Liver (tissue), 9 donors: ENCODE data around the gene ARPC5. TPM values are rescaled to one million over a fixed set of nuclear protein-coding genes. Genes with fewer than 3 reads are reported as not detected.

Experiments
- DNase-seq: peaks from one replicate; pipeline ENCODE4 v3.0.0-alpha.2; 2017; ENCODE audit warnings: low spot score
- H3K27ac ChIP-seq, 2 donors: one replicate each; pipeline ENCODE4 v1.7.0; 2013; ENCODE audit warnings: inconsistent platforms in 2 of 2, low read length in 2 of 2, control low read depth in 1 of 2, low read depth in 1 of 2, mild to moderate bottlenecking in 1 of 2
- H3K27me3 ChIP-seq, 4 donors: one replicate each; pipeline versions ENCODE4 v1.6.1 to v1.7.0; 2013; ENCODE audit warnings: low read length in 3 of 4, inconsistent platforms in 1 of 4, mild to moderate bottlenecking in 1 of 4, moderate library complexity in 1 of 4; ENCODE audit not compliant: control insufficient read depth in 4 of 4, insufficient read depth in 4 of 4
- H3K36me3 ChIP-seq, 4 donors: one replicate each; pipeline versions ENCODE4 v1.6.1 to v1.7.0; 2013; ENCODE audit warnings: low read length in 3 of 4, mild to moderate bottlenecking in 3 of 4, low read depth in 1 of 4, moderate library complexity in 1 of 4; ENCODE audit not compliant: control insufficient read depth in 4 of 4, insufficient read depth in 3 of 4
- H3K4me1 ChIP-seq, 4 donors: one replicate each; pipeline versions ENCODE4 v1.6.1 to v1.7.0; 2013; ENCODE audit warnings: low read length in 3 of 4, mild to moderate bottlenecking in 3 of 4, moderate library complexity in 1 of 4; ENCODE audit not compliant: control insufficient read depth in 4 of 4, insufficient read depth in 4 of 4
- H3K4me3 ChIP-seq, 3 donors: one replicate each; pipeline versions ENCODE4 v1.6.1 to v1.7.0; 2013; ENCODE audit warnings: low read length in 3 of 3, control low read depth in 1 of 3, low read depth in 1 of 3, mild to moderate bottlenecking in 1 of 3
- H3K9ac ChIP-seq, 2 donors: one replicate each; pipeline ENCODE4 v1.7.0; 2013; ENCODE audit warnings: low read length in 2 of 2, mild to moderate bottlenecking in 2 of 2, moderate library complexity in 2 of 2, control low read depth in 1 of 2, low read depth in 1 of 2
- H3K9me3 ChIP-seq, 4 donors: one replicate each; pipeline versions ENCODE4 v1.6.1 to v1.7.0; 2013; ENCODE audit warnings: low read length in 3 of 4; ENCODE audit not compliant: control insufficient read depth in 4 of 4
- FOXA1 ChIP-seq: IDR thresholded peaks from 2 replicates; pipeline ENCODE4 v1.6.1; 2016; ENCODE audit warnings: antibody characterized with exemption
- FOXA2 ChIP-seq: IDR thresholded peaks from 2 replicates; pipeline ENCODE4 v1.6.1; 2016; ENCODE audit warnings: antibody characterized with exemption
- GABPA ChIP-seq, 2 donors: IDR thresholded peaks in 1 of 2; conservative IDR thresholded peaks in 1 of 2; 2 replicates each; pipeline ENCODE4 v1.6.1; 2016; ENCODE audit warnings: antibody characterized with exemption in 2 of 2, mild to moderate bottlenecking in 1 of 2, moderate library complexity in 1 of 2
- HNF4A ChIP-seq, 2 donors: conservative IDR thresholded peaks; 2 replicates each; pipeline ENCODE4 v1.6.1; 2016; ENCODE audit warnings: antibody characterized with exemption in 2 of 2, mild to moderate bottlenecking in 2 of 2
- HNF4G ChIP-seq: IDR thresholded peaks from 2 replicates; pipeline ENCODE4 v1.6.1; 2016; ENCODE audit warnings: antibody characterized with exemption
- JUND ChIP-seq, 2 donors: IDR thresholded peaks; 2 replicates each; pipeline ENCODE4 v1.6.1; 2016; ENCODE audit warnings: antibody characterized with exemption in 2 of 2
- RAD21 ChIP-seq, 2 donors: IDR thresholded peaks; 2 replicates each; pipeline ENCODE4 v1.6.1; 2016; ENCODE audit warnings: antibody characterized with exemption in 2 of 2, mild to moderate bottlenecking in 2 of 2
- RXRA ChIP-seq, 2 donors: IDR thresholded peaks; 2 replicates each; pipeline ENCODE4 v1.6.1; 2017 to 2018; ENCODE audit warnings: antibody characterized with exemption in 2 of 2, mild to moderate bottlenecking in 1 of 2
- TAF1 ChIP-seq: conservative IDR thresholded peaks from 2 replicates; pipeline ENCODE4 v1.6.1; 2016; ENCODE audit warnings: antibody characterized with exemption, mild to moderate bottlenecking
- WGBS: extraction: QIAGEN DNeasy Blood & Tissue Kit; methylation state at CpG from one replicate; pipeline ENCODE4 v1.1.7; 2013; 5-methylcytosine and 5-hydroxymethylcytosine counted together
- polyA plus RNA-seq, 2 donors: library from polyadenylated mRNA; stranded (reverse) in 1 of 2; unstranded in 1 of 2; fragments of 200-250 nt in 1 of 2; fragments of >200 nt in 1 of 2; fragmentation: Nextera tagmentation in 1 of 2; extraction: Ambion mirVana in 1 of 2; gene quantifications; one replicate each; pipeline versions ENCODE4 v1.2.1 to v1.2.3, GENCODE V29; 2013 to 2015
- total RNA-seq, 2 donors: library from RNA; depleted of rRNA; stranded (reverse); fragments of >200 nt; gene quantifications; one replicate each; pipeline ENCODE4 v1.2.3, GENCODE V29; 2014
- TF ChIP-seq, protein P1 (sequence below): fragments of 150-350 bp; IDR thresholded peaks from 2 replicates; pipeline ENCODE4 v1.5.1; 2017; ENCODE audit warnings: improper control_type of control experiment, low read depth, low read length; ENCODE audit not compliant: missing input control
- TF ChIP-seq, protein P2 (sequence below): IDR thresholded peaks from 2 replicates; pipeline ENCODE4 v1.6.1; 2016; ENCODE audit warnings: antibody characterized with exemption
- TF ChIP-seq, protein P3 (sequence below): IDR thresholded peaks from 2 replicates; pipeline ENCODE4 v1.6.1; 2016; ENCODE audit warnings: antibody characterized with exemption
- TF ChIP-seq, protein P4 (sequence below): IDR thresholded peaks from 2 replicates; pipeline ENCODE4 v1.6.1; 2016; ENCODE audit warnings: antibody characterized with exemption, mild to moderate bottlenecking
- donor health status: healthy.
- donor health status: healthy.
- donor health status: healthy.
- donor health status: healthy.
- donor health status: healthy.

The ARPC5 gene
- total and polyA plus RNA-seq, 4 donors: 34.9 to 67.0 (median 54.3) TPM

DNA sequence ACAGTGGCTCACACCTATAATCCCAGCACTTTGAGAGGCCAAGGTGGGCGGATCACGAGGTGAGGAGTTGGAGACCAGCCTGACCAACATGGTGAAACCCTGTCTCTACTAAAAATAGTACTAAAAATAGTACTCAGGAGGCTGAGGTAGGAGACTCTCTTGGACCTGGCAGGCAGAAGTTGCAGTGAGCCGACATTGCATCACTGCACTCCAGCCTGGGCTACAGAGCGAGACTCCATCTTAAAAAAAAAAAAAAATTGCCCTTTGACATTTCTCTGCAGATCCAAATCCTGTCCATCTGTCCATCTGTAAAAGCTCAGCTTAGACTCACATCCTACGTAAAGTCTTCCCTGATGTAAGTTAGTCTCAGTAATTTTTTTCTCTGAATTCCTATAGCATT, 39.1 kb downstream of the ARPC5 start:
- no peaks in the 10 kb centered on the region for H3K36me3 ChIP-seq
- TF ChIP-seq, protein P1, sequence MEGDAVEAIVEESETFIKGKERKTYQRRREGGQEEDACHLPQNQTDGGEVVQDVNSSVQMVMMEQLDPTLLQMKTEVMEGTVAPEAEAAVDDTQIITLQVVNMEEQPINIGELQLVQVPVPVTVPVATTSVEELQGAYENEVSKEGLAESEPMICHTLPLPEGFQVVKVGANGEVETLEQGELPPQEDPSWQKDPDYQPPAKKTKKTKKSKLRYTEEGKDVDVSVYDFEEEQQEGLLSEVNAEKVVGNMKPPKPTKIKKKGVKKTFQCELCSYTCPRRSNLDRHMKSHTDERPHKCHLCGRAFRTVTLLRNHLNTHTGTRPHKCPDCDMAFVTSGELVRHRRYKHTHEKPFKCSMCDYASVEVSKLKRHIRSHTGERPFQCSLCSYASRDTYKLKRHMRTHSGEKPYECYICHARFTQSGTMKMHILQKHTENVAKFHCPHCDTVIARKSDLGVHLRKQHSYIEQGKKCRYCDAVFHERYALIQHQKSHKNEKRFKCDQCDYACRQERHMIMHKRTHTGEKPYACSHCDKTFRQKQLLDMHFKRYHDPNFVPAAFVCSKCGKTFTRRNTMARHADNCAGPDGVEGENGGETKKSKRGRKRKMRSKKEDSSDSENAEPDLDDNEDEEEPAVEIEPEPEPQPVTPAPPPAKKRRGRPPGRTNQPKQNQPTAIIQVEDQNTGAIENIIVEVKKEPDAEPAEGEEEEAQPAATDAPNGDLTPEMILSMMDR: no peak
- TF ChIP-seq FOXA1 (no peak), RAD21 (IDR thresholded peaks at IDR 0.05) (no peak), HNF4G (no peak)
- WGBS: 94% methylated on average over 5 of the region's 5 CpGs

DNA sequence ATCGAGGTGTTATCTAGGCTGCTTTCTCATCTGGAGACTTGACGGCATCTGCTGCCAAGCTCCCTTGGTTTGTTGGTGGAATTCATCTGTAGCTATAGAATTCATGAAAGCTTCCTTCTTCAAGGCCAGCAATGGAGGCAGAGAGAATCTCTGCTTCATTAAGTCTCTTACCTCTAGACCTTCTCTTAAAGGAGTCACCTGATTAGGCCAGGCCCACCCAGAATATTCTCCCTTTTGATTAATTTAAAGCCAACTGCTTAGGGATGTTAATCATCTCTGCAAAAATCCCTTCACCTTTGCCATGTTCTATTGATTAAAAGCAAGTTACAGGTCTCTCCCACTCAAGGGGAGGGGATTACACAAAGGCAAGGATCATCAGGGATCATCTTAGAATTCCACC, 40.0 kb downstream of the ARPC5 start:
- DNase-seq: no peak
- H3K9me3 ChIP-seq: no peaks in the 10 kb centered on the region
- H3K27ac ChIP-seq: no peak overlapping the region
- no peak overlapping the region for H3K9ac ChIP-seq
- TF ChIP-seq FOXA1 (no peak), TAF1 (no peak), FOXA2 (no peak), RXRA (IDR thresholded peaks at IDR 0.05) (no peak), JUND (IDR thresholded peaks at IDR 0.05) (no peak), HNF4A (conservative IDR thresholded peaks at IDR 0.05) (no peak), HNF4G (no peak), GABPA (IDR thresholded peaks at IDR 0.05 in 1 of 2, conservative IDR thresholded peaks at IDR 0.05 in 1 of 2) (no peak)
- TF ChIP-seq, protein P2, sequence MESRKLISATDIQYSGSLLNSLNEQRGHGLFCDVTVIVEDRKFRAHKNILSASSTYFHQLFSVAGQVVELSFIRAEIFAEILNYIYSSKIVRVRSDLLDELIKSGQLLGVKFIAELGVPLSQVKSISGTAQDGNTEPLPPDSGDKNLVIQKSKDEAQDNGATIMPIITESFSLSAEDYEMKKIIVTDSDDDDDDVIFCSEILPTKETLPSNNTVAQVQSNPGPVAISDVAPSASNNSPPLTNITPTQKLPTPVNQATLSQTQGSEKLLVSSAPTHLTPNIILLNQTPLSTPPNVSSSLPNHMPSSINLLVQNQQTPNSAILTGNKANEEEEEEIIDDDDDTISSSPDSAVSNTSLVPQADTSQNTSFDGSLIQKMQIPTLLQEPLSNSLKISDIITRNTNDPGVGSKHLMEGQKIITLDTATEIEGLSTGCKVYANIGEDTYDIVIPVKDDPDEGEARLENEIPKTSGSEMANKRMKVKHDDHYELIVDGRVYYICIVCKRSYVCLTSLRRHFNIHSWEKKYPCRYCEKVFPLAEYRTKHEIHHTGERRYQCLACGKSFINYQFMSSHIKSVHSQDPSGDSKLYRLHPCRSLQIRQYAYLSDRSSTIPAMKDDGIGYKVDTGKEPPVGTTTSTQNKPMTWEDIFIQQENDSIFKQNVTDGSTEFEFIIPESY: no peak
- TF ChIP-seq, protein P3, sequence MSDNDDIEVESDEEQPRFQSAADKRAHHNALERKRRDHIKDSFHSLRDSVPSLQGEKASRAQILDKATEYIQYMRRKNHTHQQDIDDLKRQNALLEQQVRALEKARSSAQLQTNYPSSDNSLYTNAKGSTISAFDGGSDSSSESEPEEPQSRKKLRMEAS: no peak
- TF ChIP-seq, protein P4, sequence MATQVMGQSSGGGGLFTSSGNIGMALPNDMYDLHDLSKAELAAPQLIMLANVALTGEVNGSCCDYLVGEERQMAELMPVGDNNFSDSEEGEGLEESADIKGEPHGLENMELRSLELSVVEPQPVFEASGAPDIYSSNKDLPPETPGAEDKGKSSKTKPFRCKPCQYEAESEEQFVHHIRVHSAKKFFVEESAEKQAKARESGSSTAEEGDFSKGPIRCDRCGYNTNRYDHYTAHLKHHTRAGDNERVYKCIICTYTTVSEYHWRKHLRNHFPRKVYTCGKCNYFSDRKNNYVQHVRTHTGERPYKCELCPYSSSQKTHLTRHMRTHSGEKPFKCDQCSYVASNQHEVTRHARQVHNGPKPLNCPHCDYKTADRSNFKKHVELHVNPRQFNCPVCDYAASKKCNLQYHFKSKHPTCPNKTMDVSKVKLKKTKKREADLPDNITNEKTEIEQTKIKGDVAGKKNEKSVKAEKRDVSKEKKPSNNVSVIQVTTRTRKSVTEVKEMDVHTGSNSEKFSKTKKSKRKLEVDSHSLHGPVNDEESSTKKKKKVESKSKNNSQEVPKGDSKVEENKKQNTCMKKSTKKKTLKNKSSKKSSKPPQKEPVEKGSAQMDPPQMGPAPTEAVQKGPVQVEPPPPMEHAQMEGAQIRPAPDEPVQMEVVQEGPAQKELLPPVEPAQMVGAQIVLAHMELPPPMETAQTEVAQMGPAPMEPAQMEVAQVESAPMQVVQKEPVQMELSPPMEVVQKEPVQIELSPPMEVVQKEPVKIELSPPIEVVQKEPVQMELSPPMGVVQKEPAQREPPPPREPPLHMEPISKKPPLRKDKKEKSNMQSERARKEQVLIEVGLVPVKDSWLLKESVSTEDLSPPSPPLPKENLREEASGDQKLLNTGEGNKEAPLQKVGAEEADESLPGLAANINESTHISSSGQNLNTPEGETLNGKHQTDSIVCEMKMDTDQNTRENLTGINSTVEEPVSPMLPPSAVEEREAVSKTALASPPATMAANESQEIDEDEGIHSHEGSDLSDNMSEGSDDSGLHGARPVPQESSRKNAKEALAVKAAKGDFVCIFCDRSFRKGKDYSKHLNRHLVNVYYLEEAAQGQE: no peak
- TF ChIP-seq, protein P1: no peak
- 89% methylated on average over 2 of the region's 2 CpGs for WGBS
- no peaks in the 10 kb centered on the region for H3K27me3 ChIP-seq
- H3K36me3 ChIP-seq: no peaks in the 10 kb centered on the region
- peaks cover 0 to 3% (median 0%) of the 10 kb centered on the region in 4 donors for H3K4me1 ChIP-seq
- no peak overlapping the region for H3K4me3 ChIP-seq

More for the DNA sequence above, 39.1 kb downstream of the ARPC5 start:
- Histone ChIP-seq H3K4me3 (no peak overlapping the region), H3K27me3 (no peaks in the 10 kb centered on the region), H3K27ac (no peak overlapping the region), H3K9ac (no peak overlapping the region), H3K9me3 (no peaks in the 10 kb centered on the region), H3K4me1 (peaks cover 0 to 3% (median 0%) of the 10 kb centered on the region in 4 donors)
- no peak for DNase-seq
